NCI-H2227 (cell line): ENCODE measurements around the gene CARS1.

Source experiments
- DNase-seq: peaks from one replicate; lab custom pipeline; 2025; ENCODE audit not compliant: unreplicated experiment; lab: John Stamatoyannopoulos, UW

Gene CARS1

GRCh38 chr11:3010521-3011275 is 46.5 kb downstream of the CARS1 start:
- no peak for DNase-seq

- no peak for DNase-seq
Measured at GRCh38 chr11:3010004-3010403, 47.2 kb downstream of the CARS1 start.

- DNase-seq, result no peak
Measured at GRCh38 chr11:3009481-3009880, 47.7 kb downstream of the CARS1 start.

- no peak for DNase-seq
Measured at GRCh38 chr11:3008746-3009336, 48.4 kb downstream of the CARS1 start.

- DNase-seq, result no peak
Measured at GRCh38 chr11:3007404-3008010, 49.7 kb downstream of the CARS1 start.

GRCh38 chr11:3006505-3007260 is 50.5 kb downstream of the CARS1 start:
- DNase-seq, result no peak

GRCh38 chr11:3004481-3004880 is 52.7 kb downstream of the CARS1 start:
- no peak for DNase-seq

- no peak for DNase-seq
Measured at GRCh38 chr11:3003396-3004231, 53.6 kb downstream of the CARS1 start.

- DNase-seq, result no peak
Measured at GRCh38 chr11:3002871-3003270, 54.4 kb downstream of the CARS1 start.

- DNase-seq, result no peak
Measured at GRCh38 chr11:3002351-3002861, 54.8 kb downstream of the CARS1 start.

GRCh38 chr11:3001496-3001895 is 55.7 kb downstream of the CARS1 start:
- no peak for DNase-seq

- peak; percentile 71 for DNase-seq
Measured at GRCh38 chr11:3000032-3000961, 56.9 kb downstream of the CARS1 start.

- no peak for DNase-seq
Measured at GRCh38 chr11:2999464-2999998, 57.7 kb downstream of the CARS1 start.

- DNase-seq, result no peak
Measured at GRCh38 chr11:2998073-2998850, 59.0 kb downstream of the CARS1 start.

- DNase-seq, result no peak
Measured at GRCh38 chr11:2997406-2997805, 59.8 kb downstream of the CARS1 start.

GRCh38 chr11:2996976-2997375 is 60.2 kb downstream of the CARS1 start:
- no peak for DNase-seq

GRCh38 chr11:2995893-2996554 is 61.2 kb downstream of the CARS1 start:
- DNase-seq, result no peak

GRCh38 chr11:2995031-2995561 is 62.1 kb downstream of the CARS1 start:
- no peak for DNase-seq
